Measurements from ENCODE around the gene DNAH11.

Gene DNAH11

GRCh38 chr7:21543528-21544302, 876 bp downstream of the DNAH11 start:
- DNase-seq (ENCODE audit: extremely low read depth, low read depth) = no peak
- TF ChIP-seq CTCF (IDR thresholded peaks at IDR 0.05; ENCODE audit: low read depth, low read length) = no peak

GRCh38 chr7:21544303-21544656, 1.4 kb downstream of the DNAH11 start:
- no peak for TF ChIP-seq CTCF (IDR thresholded peaks at IDR 0.05; ENCODE audit: low read depth, low read length)
- DNase-seq (ENCODE audit: extremely low read depth, low read depth) = no peak

- TF ChIP-seq CTCF (IDR thresholded peaks at IDR 0.05; ENCODE audit: low read depth, low read length) = no peak
- DNase-seq (ENCODE audit: extremely low read depth, low read depth) = no peak
These were observed 1.9 kb downstream of the DNAH11 start for GRCh38 chr7:21544715-21545114.

GRCh38 chr7:21547501-21547900, 4.7 kb downstream of the DNAH11 start:
- DNase-seq (ENCODE audit: extremely low read depth, low read depth) = no peak
- no peak for TF ChIP-seq CTCF (IDR thresholded peaks at IDR 0.05; ENCODE audit: low read depth, low read length)

GRCh38 chr7:21548491-21548890, 5.7 kb downstream of the DNAH11 start:
- DNase-seq (ENCODE audit: extremely low read depth, low read depth) = no peak
- no peak for TF ChIP-seq CTCF (IDR thresholded peaks at IDR 0.05; ENCODE audit: low read depth, low read length)

- no peak for TF ChIP-seq CTCF (IDR thresholded peaks at IDR 0.05; ENCODE audit: low read depth, low read length)
- no peak for DNase-seq (ENCODE audit: extremely low read depth, low read depth)
These were observed 7.2 kb downstream of the DNAH11 start for GRCh38 chr7:21550076-21550475.

- no peak for TF ChIP-seq CTCF (IDR thresholded peaks at IDR 0.05; ENCODE audit: low read depth, low read length)
- no peak for DNase-seq (ENCODE audit: extremely low read depth, low read depth)
These were observed 8.1 kb downstream of the DNAH11 start for GRCh38 chr7:21550821-21551531.
